GM21825 (cell line): ENCODE measurements around the gene KCNT2.

Experiments used
- ATAC-seq: cut with Tn5 transposase; IDR thresholded peaks from one replicate; pipeline ENCODE4 v1.9.1; 2021; ENCODE audit warnings: mild to moderate bottlenecking, moderate library complexity; ENCODE audit not compliant: unreplicated experiment

Gene KCNT2

GRCh38 chr1:196209265-196209664, 399.0 kb downstream of the KCNT2 start:
- ATAC-seq = no peak

GRCh38 chr1:196207612-196208217, 400.5 kb downstream of the KCNT2 start:
- ATAC-seq = no peak

GRCh38 chr1:196205882-196206281, 402.4 kb downstream of the KCNT2 start:
- no peak for ATAC-seq

- ATAC-seq = no peak
Observed at GRCh38 chr1:196196486-196196885, 411.8 kb downstream of the KCNT2 start.

DNA sequence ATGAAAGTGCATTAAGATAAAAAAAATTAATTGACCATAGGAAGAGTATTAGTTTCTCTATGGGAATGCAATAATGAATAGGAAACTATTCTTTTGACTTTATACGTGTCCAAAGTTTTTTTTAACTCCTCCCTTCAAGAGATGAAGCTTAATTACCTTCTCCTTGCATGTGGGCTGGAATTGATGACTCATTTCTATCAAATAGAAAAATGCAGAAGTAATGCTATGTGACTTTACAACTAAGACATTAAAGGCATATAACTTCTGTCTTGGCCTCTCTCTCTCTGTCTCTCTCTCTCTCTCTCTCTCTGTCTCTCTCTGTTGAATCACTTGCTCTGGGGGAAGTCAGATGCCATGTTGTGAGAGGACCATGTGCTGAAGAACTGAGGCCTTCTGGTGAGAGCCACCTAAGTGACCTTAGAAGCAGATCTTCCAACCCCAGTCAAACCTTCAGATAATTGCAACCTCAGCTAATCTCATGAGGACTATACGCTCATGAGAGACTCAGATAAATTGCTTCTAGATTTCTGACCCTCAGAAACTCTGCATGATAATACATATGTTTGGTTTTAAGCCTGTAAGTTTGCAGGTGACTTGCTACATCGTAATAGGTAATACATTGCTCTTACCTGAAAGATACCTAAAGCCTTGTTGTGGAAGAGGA, 414.2 kb downstream of the KCNT2 start:
- ATAC-seq = no peak

DNA sequence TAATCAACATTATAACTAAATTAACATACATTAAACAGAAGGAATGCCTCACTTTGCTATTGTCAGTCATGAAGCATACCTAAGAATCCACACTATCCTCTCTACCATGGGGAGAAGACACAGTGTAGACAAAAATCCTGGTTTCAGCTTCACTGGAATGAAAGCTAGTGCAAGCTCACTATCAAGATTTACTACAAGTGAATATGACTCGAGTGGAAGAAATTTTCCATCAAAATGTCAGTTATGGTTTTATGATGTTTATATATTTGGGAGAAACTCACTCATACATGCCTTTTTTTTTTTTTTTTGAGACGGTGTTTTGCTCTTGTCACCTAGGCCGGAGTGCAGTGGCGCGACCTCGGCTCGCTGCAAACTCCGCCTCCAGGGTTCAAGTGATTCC, 424.3 kb downstream of the KCNT2 start:
- no peak for ATAC-seq

DNA sequence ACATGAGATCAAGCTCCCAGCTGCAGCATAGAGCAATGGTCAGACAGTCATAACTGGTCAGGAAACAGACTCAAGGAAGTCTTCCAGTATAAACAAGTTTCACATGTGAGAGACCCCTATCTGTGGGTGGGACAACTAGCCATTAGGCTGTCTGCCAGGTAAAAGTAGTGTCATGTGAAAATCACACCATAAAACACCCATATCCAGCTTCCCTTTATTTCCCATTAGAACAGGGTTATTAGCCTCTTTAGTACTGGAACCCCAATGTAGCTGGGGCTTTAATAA, 426.7 kb downstream of the KCNT2 start:
- ATAC-seq = no peak

DNA sequence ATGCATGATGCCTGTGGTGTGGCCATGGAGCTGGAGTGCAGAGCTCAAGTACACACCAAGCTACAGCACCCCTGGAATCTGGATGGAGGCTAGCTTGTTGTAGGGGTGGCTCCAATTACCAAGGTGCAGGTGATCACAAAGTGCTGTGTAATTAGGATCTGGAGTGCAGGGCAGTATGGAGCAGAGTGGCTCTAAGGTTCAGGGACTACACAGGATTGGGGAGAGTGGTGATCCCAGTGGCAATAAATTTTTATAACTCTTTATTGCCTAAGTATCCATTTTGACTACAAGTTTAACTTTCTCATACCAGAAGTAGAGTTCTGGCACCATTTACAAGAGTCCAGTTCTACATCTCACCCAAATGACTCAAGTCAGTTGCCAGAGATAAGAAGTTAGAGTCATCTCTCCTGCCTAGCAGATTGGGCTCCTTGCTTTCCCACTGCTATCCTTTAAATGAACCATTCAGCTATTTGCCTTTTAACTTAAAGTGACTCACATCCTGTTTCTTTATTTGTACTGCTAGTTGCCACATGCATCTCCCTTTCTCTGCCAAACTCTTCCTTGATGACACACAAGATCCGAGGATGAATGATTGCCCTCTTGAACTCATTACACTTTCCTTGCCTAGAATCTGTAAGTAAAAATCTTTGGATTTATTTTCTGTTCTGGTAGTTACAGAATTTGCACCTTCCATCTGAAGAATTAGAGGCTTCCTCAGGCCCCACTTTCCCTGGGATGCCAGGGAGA, 427.2 kb downstream of the KCNT2 start:
- ATAC-seq = no peak

DNA sequence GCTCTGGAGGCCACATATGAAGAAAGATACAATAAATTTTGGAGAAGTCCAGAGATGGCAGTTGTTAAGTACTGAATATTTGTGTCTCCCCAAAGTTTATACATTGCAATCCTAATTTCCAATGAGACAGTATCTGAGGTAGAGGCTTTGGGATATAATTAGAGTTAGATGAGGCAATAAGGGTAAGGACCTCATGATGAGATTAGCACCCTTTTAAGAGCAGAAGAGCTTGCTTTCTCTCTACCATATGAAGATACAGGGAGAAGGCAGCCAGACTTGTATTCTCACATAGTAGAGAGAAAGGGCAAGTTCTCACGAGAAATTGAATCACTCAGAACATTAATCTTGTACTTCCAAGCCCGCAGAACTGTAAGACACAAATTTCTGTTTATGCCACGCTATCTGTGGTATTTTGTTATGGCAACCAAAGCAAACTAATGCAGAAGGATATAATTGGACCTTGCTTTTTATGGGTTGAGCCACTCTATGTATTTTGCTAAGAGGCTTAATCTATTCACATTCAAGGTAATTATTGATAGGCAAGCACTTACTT, 430.1 kb downstream of the KCNT2 start:
- no peak for ATAC-seq
